Large intestine (tissue), 3 donors: ENCODE data around the gene ARHGEF11. TPM values are rescaled to one million over a fixed set of nuclear protein-coding genes. Genes with fewer than 3 reads are reported as not detected.
A peak's percentile ranks its signal among the peaks of the same experiment; 100 is the strongest.
"Not testable (repeated sequence)": the region's sequence is repeated elsewhere in the genome, so short reads cannot be mapped to it uniquely, and the experiment has no call there.

Experiments used
- DNase-seq, 2 donors: peaks; one replicate each; pipeline versions ENCODE4 v3.0.0 to v3.0.0-alpha.2; 2013
- H3K27ac ChIP-seq: one replicate; pipeline ENCODE4 v1.5.1; 2013; ENCODE audit warnings: low read length
- H3K27me3 ChIP-seq: 2 replicates; pipeline ENCODE4 v1.6.1; 2013; ENCODE audit warnings: low read length; ENCODE audit not compliant: control insufficient read depth, insufficient read depth
- H3K36me3 ChIP-seq: 2 replicates; pipeline ENCODE4 v1.6.1; 2013; ENCODE audit warnings: low read length; ENCODE audit not compliant: control insufficient read depth, insufficient read depth
- H3K4me1 ChIP-seq: one replicate; pipeline ENCODE4 v1.6.1; 2013; ENCODE audit warnings: low read length; ENCODE audit not compliant: control insufficient read depth, insufficient read depth
- H3K4me3 ChIP-seq: one replicate; pipeline ENCODE4 v1.5.1; 2013; ENCODE audit warnings: low read length
- H3K9me3 ChIP-seq: one replicate; pipeline ENCODE4 v1.6.1; 2013; ENCODE audit warnings: mild to moderate bottlenecking, low read depth, low read length, moderate library complexity; ENCODE audit not compliant: control insufficient read depth
- WGBS: methylation state at CpG from one replicate; pipeline ENCODE4 v1.1.5; 2013; ENCODE audit warnings: low lambda C conversion rate; ENCODE audit not compliant: insufficient coverage; 5-methylcytosine and 5-hydroxymethylcytosine counted together
- polyA plus RNA-seq: library from polyadenylated mRNA; unstranded; fragments of 120-200 nt; gene quantifications from one replicate; pipeline ENCODE4 v1.2.1, GENCODE V29; 2013

The ARHGEF11 gene
- polyA plus RNA-seq, 1 donor = 34.0 TPM

GRCh38 chr1:156927215-156928042, 118.1 kb downstream of the ARHGEF11 start:
- peak; percentile 43 to 63 for DNase-seq
- Histone ChIP-seq H3K4me3 (peak overlapping the region; percentile 14), H3K27ac (no peak overlapping the region), H3K9me3 (peaks cover 4% of the 10 kb centered on the region), H3K36me3 (no peaks in the 10 kb centered on the region), H3K4me1 (peaks cover 8% of the 10 kb centered on the region), H3K27me3 (peaks cover 79% of the 10 kb centered on the region)
- whole genome bisulfite sequencing = no CpG with 5 or more reads among the region's 64 CpGs

- H3K9me3 ChIP-seq, H3K27ac ChIP-seq, H3K36me3 ChIP-seq, DNase-seq, H3K4me1 ChIP-seq, H3K4me3 ChIP-seq: not testable (repeated sequence)
- peaks cover 86% of the 10 kb centered on the region for H3K27me3 ChIP-seq
- no CpG with 5 or more reads among the region's 6 CpGs for WGBS
Measured at GRCh38 chr1:156926695-156927094, 118.8 kb downstream of the ARHGEF11 start.

DNA sequence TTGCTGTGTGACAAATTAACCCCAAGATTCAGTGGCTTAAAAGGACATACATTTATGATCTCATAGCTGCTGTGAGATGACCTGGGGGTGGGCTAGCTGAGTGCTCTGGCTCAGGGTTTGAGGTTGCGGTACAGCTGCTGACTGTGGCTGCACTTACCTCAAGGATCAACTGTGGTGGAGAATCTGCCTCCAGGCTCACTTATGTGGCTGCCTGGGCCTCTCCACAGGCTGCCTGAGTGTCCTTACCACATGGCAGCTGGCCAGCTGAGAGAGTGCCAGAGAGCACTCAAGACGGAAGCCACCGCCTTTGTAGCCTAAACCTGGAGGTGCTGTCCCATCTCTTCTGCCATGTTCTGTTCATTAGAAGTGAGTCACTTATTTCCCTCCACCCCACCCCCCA, 119.4 kb downstream of the ARHGEF11 start:
- Histone ChIP-seq H3K27me3 (peaks cover 91% of the 10 kb centered on the region), H3K4me3 (no peak overlapping the region), H3K9me3 (peaks cover 4% of the 10 kb centered on the region), H3K27ac (no peak overlapping the region), H3K36me3 (no peaks in the 10 kb centered on the region), H3K4me1 (peaks cover 8% of the 10 kb centered on the region)
- WGBS = no CpG with 5 or more reads among the region's 3 CpGs
- DNase-seq = no peak

- no peak overlapping the region for H3K27ac ChIP-seq
- H3K36me3 ChIP-seq = no peaks in the 10 kb centered on the region
- H3K4me3 ChIP-seq = no peak overlapping the region
- H3K4me1 ChIP-seq = peaks cover 11% of the 10 kb centered on the region
- H3K27me3 ChIP-seq = peaks cover 96% of the 10 kb centered on the region
- peaks cover 9% of the 10 kb centered on the region for H3K9me3 ChIP-seq
- DNase-seq = no peak
- WGBS = no CpG with 5 or more reads among the region's 5 CpGs
Measured at GRCh38 chr1:156925154-156926010, 120.2 kb downstream of the ARHGEF11 start.

GRCh38 chr1:156924478-156925153, 120.9 kb downstream of the ARHGEF11 start:
- H3K9me3 ChIP-seq = peaks cover 9% of the 10 kb centered on the region
- no peak overlapping the region for H3K4me3 ChIP-seq
- peaks cover 11% of the 10 kb centered on the region for H3K4me1 ChIP-seq
- no peak overlapping the region for H3K27ac ChIP-seq
- peaks cover 99% of the 10 kb centered on the region for H3K27me3 ChIP-seq
- no CpG with 5 or more reads among the region's 22 CpGs for WGBS
- DNase-seq = no peak
- no peaks in the 10 kb centered on the region for H3K36me3 ChIP-seq

GRCh38 chr1:156923670-156924477, 121.7 kb downstream of the ARHGEF11 start:
- WGBS = no CpG with 5 or more reads among the region's 64 CpGs
- Histone ChIP-seq H3K4me1 (peaks cover 11% of the 10 kb centered on the region), H3K27me3 (peaks cover 98% of the 10 kb centered on the region), H3K9me3 (peaks cover 9% of the 10 kb centered on the region), H3K36me3 (no peaks in the 10 kb centered on the region), H3K4me3 (no peak overlapping the region), H3K27ac (no peak overlapping the region)
- no peak for DNase-seq

DNA sequence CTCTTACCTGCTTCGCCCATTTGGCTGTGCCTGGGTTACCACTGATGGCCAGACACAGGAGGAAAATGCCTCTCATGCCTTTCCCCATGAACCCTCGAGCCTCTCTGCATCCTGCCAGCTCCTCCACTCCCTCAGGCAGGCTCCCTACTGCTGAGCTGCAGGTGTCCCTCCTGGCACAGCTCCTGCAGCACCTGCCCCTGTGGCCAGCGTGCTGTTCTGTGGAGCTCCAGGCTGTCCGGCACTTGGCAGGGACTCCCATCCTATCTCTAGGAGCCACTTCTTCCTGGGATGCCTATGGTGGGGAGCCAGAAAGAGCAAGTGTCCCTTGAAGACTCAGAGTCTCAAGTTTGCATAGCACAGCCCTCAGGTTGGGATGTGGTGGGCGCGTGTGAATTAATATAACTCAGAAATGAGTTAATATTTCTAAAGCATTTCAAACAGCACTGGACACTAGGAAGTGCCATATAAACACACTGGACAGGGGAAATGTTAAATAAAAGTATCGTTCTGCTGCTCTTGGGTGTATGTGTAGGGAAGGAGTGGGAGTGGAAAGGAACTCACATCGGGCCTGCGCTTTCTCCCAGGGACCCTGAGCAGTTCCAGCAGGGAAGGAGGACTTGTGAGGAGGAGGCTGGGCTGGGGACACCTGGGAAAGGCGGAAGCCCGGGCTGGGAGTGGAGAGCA, 122.4 kb downstream of the ARHGEF11 start:
- H3K27ac ChIP-seq = no peak overlapping the region
- WGBS = 0% methylated on average over 1 of the region's 11 CpGs
- H3K4me3 ChIP-seq = no peak overlapping the region
- DNase-seq = no peak
- H3K36me3 ChIP-seq = no peaks in the 10 kb centered on the region
- H3K4me1 ChIP-seq = peaks cover 11% of the 10 kb centered on the region
- peaks cover 95% of the 10 kb centered on the region for H3K27me3 ChIP-seq
- peaks cover 9% of the 10 kb centered on the region for H3K9me3 ChIP-seq

GRCh38 chr1:156921053-156921529, 124.5 kb downstream of the ARHGEF11 start:
- H3K9me3 ChIP-seq = peaks cover 9% of the 10 kb centered on the region
- no CpG with 5 or more reads among the region's 7 CpGs for WGBS
- no peak overlapping the region for H3K27ac ChIP-seq
- H3K27me3 ChIP-seq = peaks cover 76% of the 10 kb centered on the region
- no peak overlapping the region for H3K4me3 ChIP-seq
- no peaks in the 10 kb centered on the region for H3K36me3 ChIP-seq
- peaks cover 7% of the 10 kb centered on the region for H3K4me1 ChIP-seq
- DNase-seq = no peak

GRCh38 chr1:156920233-156921052, 125.1 kb downstream of the ARHGEF11 start, which contains the start of gene LRRC71:
Gene LRRC71, plus strand, starts transcription at chr1:156920632. Its CDS starts 172 bp downstream, at chr1:156920804.
- no peaks in the 10 kb centered on the region for H3K36me3 ChIP-seq
- no peak within 1 kb of the TSS for H3K4me3 ChIP-seq
- peaks cover 70% of the 10 kb centered on the region for H3K27me3 ChIP-seq
- peak; percentile 74 to 80 for DNase-seq
- peaks cover 9% of the 10 kb centered on the region for H3K9me3 ChIP-seq
- no peak within 1 kb of the TSS for H3K27ac ChIP-seq
- no CpG with 5 or more reads among the region's 71 CpGs for WGBS
- peaks cover 7% of the 10 kb centered on the region for H3K4me1 ChIP-seq
